HG03175 (cell line): ENCODE measurements around the gene ELMO1.

Experiments
- ATAC-seq: cut with Tn5 transposase; IDR thresholded peaks from one replicate; pipeline ENCODE4 v1.9.1; 2021; ENCODE audit warnings: mild to moderate bottlenecking, moderate library complexity; ENCODE audit not compliant: unreplicated experiment

Gene ELMO1

GRCh38 chr7:37410305-37411229, 38.1 kb downstream of the ELMO1 start:
- ATAC-seq = no peak

- no peak for ATAC-seq
Observed at GRCh38 chr7:37409461-37409860, 39.2 kb downstream of the ELMO1 start.

GRCh38 chr7:37408291-37409228, 40.1 kb downstream of the ELMO1 start:
- no peak for ATAC-seq

- ATAC-seq = no peak
Observed at GRCh38 chr7:37405603-37406122, 43.0 kb downstream of the ELMO1 start.

GRCh38 chr7:37405128-37405527, 43.5 kb downstream of the ELMO1 start:
- ATAC-seq = no peak

- ATAC-seq = no peak
Observed at GRCh38 chr7:37399876-37400421, 48.7 kb downstream of the ELMO1 start.

GRCh38 chr7:37398403-37398802, 50.3 kb downstream of the ELMO1 start:
- no peak for ATAC-seq

- no peak for ATAC-seq
Observed at GRCh38 chr7:37395618-37396259, 52.9 kb downstream of the ELMO1 start.

GRCh38 chr7:37394158-37394557, 54.5 kb downstream of the ELMO1 start:
- ATAC-seq = no peak

- no peak for ATAC-seq
Observed at GRCh38 chr7:37393476-37393875, 55.2 kb downstream of the ELMO1 start.

- ATAC-seq = no peak
Observed at GRCh38 chr7:37392673-37393017, 56.0 kb downstream of the ELMO1 start.

GRCh38 chr7:37391791-37392672, 56.6 kb downstream of the ELMO1 start:
- no peak for ATAC-seq

GRCh38 chr7:37390114-37390513, 58.5 kb downstream of the ELMO1 start:
- ATAC-seq = no peak

- ATAC-seq = no peak
Observed at GRCh38 chr7:37388811-37389210, 59.9 kb downstream of the ELMO1 start.

GRCh38 chr7:37385787-37386186, 62.9 kb downstream of the ELMO1 start:
- no peak for ATAC-seq

- ATAC-seq = no peak
Observed at GRCh38 chr7:37382546-37383088, 66.0 kb downstream of the ELMO1 start.

- ATAC-seq = no peak
Observed at GRCh38 chr7:37380831-37381230, 67.8 kb downstream of the ELMO1 start.

- no peak for ATAC-seq
Observed at GRCh38 chr7:37379546-37380277, 69.0 kb downstream of the ELMO1 start.

- ATAC-seq = no peak
Observed at GRCh38 chr7:37377231-37377630, 71.4 kb downstream of the ELMO1 start.
